NCI-H2107 treated with DMSO at 0.1 percent for 48 hours (cell line): ENCODE measurements around the gene CDH4.

Experiments
- DNase-seq: peaks from one replicate; lab custom pipeline; 2025; ENCODE audit not compliant: unreplicated experiment; lab: John Stamatoyannopoulos, UW

Gene CDH4

DNA sequence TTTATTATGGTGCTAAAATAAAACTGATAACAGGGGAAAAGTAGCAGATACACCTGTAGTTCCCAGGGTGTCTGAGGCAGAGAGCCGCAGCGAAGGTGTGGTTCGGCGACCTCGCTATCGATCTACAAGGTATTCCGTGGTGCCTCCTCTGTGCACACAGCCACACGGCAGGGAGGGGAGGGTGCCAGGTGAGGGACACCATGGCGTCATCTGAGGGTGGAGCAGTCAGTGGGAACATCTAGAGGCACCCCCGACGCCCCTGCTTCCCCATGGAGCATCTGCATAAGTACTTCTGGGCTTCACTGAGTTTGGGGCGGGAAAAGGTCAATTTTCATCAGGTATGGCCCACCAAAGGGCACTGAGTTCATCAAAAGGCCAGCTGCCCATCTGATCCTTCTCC is 570.3 kb downstream of the CDH4 start:
- DNase-seq = no peak

DNA sequence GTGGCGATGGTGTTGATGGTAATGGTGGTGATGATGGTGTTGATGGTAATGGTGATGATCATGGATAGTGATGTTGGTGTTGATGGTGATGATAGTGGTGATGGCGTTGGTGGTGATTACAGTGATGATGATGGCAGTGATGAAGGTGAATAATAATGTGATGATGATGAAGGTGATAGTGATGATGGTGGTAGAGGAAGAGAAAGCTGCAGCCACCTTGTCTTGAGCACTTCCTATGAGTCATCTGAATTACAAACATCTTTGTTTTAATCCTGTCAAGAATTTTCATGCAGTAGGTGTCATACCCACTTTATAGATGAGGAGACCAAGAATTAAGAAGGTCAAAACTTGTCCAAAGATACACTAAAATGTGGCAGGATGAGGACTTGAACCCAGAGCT is 571.2 kb downstream of the CDH4 start:
- DNase-seq = no peak

DNA sequence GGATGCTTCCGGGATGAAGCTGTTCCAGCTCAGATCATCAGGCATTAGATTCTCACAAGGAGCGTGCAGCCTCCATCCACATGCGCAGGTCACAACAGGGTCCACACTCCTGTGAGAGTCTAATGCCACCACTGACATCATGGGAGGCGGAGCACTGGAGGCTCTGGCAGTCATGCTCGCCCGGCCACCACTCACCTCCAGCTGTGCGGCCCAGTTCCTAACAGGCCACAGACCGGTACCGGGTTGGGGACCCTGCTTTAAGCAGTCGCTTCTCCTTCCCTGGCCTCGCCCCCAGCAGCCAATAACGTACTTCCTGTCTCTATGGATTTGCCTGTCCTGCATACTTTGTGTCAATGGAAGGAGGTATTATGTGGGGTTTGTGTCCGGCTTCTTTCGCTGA is 576.8 kb downstream of the CDH4 start:
- DNase-seq = no peak

DNA sequence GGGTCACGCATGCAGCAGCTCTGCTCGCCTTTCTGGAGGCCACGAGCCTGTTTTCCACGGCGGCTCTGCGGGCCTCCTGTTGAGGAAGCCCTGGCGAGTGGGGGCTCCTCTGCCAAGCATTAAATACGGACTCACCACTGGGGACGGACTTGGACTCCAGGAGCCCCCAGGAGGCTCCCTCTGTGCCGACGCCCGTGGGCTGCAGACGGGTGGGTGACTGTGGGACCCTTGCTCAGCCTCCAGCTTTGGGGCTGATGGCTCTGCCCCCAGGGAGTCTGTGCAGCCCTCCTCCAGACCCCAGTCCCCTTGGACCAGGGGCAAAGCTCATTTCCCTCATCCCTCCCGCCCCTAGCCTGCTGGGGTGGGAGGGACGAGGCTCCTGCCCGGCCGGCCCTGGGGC is 577.5 kb downstream of the CDH4 start:
- no peak for DNase-seq

DNA sequence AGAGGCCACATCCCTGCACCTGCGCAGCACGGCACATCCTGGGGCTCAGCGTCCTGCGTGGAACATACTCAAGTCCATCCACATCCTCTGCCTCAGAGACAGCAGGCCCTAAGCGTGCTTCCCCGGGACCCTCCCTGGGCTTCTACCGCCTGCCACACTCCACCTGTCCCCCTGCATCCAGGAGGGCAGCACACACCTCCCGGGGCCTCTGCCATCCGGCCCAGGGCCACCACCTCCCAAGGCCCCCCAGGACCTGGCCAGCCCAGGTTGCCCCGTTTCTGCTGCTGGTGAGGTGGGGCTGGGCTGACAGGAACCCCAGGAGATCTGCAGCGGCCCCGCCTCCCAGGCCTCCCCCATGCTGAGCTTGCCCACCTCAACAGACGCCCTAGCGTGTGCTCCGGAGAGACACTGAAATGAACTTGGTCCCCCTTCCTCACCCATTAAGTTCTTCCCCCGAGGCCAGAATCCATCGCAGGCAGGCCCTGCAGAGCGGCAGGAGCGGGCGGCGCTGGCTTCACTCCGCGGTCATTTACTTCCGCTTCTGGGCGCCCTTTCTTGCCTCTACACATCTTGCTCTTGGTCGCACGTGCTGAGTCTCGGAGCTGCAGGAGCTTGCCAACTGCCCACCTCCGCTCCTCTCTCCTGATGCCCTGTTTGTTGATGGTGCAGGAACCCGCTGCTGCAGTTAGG is 578.3 kb downstream of the CDH4 start:
- DNase-seq = no peak

DNA sequence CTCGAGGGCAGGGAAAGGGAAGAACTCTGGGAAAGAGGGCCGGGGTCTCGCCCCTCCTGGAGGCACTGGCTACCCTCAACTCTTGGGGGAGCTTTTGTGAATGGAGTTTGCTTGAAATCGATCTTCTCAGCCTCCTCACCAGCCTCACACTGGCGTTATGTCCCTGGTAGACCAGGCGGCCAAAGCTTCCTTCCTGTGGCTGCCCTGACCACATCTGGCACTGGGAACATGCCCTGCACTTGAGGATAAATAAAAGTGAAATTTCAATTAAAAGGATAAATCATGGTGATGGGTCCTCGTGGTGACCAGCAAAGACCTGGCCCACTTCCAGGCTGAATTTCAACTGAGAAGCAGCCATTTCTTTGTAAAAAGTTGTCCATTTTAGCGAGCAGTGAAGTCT is 578.9 kb downstream of the CDH4 start:
- DNase-seq = no peak

DNA sequence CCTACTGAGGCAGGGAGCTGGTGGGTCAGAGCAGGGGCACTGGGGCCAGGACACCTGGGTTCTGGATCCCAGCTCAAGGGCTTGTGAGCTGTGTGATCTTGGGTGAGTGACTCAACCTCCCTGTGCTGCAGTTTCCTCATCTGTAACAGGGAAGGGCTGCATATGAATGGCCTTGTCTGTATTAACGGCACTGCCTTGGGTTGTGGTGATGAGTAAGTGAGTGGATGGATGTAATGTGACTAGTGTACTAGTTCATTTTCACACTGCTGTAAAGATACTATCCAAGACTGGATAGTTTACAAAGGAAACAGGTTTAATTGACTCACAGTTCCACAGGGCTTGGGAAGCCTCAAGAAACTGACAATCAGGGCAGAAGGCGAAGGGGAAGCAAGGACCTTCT is 580.1 kb downstream of the CDH4 start:
- DNase-seq = no peak

DNA sequence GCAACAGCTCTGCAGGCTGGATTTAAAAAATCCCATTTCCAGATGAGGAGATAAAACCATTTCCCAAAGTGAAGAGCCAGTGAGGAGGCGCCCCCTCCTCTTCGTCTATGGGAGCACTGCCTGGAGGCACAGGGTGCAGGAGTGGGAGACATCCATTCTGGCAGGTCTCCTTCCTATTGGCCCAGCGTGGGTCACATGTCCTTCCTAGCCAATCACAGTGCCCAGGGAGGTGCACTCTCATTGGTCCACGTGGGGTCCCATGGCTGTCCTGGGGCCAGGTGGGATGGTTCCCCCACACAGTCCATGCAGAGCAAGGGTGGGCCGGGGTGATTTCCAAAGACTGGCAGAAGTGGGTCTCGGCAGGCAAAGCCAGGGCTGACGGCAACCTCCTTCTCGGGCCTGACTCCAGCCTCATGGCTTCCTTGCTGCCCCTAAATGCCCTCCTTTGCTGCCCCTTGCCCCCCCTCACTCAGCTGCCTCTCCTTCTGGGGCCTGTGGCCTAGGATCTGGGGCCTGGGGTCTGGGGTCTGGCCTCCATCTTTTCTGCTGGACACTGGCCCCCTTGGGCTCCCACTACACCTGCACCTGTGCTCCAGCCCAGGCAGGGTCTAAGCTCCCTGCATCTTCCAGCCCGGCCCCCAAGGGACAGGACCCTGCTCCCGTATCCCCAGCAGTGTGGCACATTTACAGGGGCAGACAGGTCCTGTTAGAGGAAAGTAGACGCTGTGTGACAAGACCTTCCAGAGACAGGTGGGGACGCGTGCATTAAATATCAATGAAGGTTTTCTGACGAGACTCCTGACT is 581.9 kb downstream of the CDH4 start:
- DNase-seq = no peak

DNA sequence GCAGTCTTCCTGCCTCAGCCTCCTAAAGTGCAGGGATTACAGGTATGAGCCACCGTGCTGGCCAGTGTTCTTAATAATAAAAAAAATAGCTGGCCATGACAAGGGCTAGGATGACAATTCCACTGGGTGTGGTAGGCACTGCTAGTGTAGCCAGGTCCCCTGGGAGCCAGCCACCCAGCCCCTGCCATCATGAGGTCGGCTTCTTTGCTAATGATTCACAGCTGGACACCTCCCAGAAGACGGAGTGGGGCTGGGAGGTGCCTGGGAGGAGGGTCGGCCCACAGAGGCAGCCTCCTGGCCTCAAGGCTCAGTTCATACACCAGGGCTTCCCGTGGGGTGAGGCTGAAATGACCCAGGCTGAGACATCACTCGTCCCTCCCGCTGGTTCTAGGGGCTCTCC is 583.2 kb downstream of the CDH4 start:
- DNase-seq = no peak

DNA sequence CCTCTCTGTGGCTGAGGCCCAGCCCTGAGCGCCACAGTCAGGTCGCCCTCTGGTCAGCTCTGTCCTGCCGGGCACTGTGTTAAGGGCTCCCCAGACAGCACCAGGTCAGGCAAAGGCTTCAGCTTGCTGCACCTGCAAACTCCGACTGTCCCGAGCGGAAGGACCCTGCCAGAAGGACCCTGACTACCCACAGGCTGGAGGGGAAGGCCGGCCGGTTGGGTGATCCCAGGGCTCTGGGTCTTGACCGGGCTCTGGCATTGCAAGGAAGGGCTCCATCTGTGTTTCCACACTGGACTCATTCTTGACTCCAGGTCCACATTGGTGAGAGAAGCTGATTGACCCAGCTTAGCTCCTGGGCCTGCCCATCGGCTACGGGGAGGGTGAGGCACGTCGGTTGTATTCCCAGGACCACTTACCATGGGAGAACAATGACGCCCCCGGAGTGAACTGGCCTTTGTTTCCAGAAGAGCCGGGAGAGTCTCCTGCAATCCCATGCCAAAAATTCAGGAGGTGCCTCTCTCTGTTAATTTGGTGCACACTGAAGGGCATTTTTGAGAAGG is 583.8 kb downstream of the CDH4 start:
- DNase-seq = no peak

DNA sequence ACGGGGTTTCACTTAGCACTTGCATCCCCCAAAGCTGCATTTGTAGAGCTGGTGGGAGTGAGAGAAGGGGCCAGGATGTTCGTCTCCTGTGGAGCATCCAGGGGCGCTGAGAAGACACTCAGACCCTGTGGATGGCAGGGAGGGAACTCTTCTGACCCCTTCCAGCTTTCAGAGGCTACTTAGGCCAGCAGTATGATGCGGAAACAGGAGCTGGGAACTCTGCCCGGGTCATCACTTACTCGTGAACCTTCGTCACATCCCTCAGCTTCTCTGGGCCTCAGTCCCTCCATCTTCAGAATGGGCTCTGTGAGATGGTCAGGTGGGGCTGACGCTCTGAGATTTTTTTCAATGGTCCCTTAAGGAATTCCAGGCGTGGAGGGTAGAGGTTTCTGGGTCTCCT is 585.1 kb downstream of the CDH4 start:
- DNase-seq = no peak

DNA sequence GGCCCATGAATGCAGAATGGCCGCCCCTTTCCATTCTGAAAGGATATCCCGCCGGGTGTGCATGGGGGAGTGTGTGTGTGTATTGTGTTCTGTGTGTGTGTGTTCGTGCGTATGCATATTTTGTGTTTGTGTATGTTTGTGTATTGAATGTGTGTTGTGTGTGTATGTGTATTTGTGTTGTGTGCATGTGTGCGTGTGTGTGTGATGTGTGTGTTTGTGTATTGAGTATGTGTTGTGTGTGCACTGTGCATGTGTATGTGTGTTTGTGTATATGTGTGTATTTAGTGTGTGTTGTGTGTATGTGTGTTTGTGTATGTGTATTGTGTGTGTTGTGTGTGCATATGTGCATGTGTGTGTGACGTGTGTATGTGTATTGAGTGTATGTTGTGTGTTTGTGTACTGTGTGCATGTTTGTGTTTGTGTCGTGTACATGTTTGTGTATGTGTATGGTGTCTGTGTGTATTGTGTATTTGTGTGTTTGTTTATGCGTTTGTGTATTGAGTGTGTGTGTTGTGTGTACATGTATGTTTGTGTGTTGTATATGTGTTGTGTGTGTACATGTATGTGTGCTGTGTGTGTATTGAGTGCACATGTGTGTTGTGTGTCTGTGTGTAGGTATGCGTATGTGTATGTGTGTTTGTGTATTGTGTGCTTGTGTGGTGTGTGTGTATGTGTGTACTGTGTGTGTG is 587.3 kb downstream of the CDH4 start:
- DNase-seq = no peak

DNA sequence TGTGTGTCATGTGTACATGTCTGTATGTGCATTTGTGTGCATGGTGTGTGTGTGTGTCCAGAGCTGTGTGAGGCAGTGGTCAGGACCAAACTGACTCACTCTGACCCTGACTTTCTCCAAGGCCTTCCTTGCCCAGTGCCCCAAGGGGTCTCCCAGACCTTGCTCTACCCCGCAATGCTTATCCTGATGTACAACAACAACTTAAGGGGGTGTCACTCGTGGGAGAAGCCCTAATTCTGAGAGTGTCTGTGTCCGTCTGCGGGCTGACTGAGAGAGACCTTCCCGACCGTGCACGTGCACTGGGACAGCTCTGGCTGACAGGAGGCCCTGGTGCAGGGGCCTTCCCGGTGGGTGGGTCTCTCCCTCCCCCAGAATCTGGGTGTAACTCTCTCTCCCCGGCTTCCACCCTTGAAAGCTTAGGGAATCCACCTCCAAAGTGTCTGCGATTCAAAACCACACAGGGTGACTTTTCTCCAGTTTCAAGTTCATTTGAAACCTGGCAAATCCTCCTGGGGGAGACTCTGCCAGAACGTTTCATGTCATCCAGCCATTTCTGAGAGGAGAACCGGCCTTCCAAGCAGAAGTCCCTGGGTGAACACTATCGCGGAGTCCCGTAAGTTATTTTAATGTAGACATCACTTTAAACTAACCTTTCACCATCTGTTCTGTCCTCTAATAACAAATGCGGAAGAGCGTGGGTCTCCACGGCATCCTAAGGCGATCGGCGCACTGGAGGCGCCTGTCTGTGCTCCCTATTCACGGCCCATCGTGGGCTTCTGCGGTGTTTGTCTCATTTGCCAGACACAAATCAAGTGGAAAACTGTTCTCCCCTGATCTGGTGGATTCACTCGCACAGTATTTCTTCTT is 588.1 kb downstream of the CDH4 start:
- no peak for DNase-seq

DNA sequence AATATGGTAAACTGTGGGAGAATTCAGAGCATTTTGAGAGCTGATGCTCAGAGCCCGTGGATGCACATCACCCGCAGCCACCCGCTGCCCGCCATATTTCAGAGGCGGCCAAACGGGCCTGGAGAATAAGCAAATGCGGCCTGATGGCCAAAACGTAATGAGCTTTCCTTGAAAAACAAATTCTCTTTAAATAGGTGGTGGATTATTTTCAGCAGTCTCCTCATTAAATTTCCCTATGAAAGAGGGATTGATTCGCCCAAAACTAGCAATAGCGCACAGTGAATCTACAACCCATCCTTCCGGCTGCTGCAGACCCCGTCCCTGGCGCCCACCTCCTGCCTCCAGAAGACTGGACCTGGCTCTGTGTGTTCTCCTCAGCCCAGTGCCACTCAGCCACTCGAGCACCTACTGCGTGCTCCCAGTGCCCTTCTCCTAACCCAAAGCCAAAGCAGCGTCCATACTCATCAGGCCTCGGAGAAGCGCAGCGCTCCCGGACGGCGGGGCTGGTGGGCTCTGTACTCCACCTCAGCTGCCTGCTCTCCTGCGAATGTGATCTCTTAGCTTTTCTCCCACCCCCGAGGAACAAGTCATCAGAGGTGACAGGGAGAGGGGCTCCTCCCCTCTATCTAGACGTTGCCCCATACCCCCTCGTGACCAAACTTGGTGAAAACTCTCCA is 588.9 kb downstream of the CDH4 start:
- DNase-seq = no peak

DNA sequence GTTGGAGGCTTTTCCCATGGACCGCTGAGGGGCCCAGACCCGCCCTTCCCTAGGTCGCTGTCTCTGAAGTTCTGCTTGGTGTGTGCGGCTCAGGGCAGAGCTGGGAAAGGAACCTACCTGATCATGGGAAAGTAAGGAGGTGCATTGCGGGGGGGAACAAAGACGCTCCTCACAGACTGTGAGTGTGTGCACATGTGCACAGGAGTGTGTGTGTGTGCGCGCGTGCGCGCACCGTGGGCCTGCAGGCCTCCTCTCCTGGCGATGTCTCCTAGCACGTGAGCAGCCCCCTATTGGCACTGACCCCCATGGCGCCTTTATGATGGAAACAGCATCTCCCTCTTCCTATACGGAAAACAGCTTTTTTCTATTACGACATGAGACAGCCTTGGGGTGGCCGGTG is 589.5 kb downstream of the CDH4 start:
- DNase-seq = no peak

DNA sequence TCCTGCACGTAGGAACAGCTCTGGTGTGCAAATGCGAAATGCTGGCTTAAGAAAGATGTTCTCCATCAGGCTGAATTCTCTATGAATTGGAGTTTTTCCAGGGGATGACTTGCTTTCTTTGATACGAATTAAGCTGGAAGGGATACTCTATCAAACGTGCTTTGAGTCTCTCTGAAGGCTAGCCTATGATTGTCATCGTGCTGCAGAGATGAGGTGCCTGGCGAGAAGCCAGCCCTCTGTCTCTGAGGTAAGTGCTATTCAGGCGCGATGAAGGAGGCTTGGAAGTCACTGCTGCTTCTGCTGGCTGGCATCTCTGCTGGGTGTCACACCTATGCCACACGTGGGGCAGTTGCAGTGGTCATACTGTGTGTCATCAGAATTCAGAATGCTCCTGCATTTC is 589.9 kb downstream of the CDH4 start:
- no peak for DNase-seq

DNA sequence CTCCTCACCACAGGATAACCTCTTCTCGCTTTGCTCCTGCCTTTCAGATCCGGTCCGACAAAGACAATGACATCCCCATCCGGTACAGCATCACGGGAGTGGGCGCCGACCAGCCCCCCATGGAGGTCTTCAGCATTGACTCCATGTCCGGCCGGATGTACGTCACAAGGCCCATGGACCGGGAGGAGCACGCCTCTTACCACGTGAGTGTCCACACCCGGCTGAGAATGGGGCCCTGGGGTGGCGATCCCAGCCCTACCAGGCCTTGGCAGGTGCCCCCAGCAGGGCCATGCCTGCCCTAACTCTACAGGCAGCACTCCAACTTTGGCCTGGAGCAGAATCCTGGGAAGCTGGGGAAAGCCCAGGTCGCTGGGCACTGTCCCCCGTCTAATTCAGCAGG is 592.6 kb downstream of the CDH4 start:
- no peak for DNase-seq

DNA sequence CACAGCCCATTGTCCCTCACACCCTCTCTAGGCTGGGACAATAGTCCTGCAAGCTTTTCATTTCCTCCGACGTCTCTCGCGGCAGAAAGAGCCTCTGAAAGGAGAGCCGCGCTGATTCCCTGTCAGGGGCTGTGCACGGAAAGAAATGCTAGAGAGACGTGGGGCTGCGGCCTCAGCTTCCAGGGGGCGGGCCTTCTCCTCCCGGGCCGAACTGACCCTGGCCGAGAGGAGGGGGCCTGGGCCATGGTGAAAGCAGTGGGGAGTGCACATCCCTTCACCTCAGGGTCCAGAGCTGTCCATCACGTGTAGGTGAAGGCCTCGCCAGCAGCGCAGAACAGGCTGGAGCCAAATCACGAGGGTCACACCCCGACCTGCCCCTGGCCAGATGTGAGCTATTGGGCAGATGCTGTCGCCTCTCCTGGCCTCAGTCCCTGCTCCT is 593.2 kb downstream of the CDH4 start:
- DNase-seq = no peak

DNA sequence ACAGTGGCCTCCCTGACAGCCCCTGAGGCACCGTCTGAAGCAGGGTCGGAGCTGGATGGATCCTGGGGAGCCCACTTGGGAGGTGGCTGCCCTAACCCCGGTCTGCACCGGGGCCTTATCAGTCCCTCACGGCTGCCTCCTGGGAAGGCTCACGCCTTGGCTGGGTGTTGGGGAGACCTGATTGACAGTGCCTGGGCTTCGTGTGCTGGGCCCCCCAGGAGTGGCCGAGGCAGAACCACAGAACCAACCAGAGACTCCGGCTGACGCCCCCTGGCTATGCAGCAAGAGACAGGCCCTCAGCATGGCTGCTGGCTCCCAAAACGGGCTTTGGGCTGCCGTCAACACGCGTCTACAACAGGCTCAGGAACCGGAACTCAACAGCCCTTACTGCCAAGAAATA is 594.0 kb downstream of the CDH4 start:
- DNase-seq = no peak

DNA sequence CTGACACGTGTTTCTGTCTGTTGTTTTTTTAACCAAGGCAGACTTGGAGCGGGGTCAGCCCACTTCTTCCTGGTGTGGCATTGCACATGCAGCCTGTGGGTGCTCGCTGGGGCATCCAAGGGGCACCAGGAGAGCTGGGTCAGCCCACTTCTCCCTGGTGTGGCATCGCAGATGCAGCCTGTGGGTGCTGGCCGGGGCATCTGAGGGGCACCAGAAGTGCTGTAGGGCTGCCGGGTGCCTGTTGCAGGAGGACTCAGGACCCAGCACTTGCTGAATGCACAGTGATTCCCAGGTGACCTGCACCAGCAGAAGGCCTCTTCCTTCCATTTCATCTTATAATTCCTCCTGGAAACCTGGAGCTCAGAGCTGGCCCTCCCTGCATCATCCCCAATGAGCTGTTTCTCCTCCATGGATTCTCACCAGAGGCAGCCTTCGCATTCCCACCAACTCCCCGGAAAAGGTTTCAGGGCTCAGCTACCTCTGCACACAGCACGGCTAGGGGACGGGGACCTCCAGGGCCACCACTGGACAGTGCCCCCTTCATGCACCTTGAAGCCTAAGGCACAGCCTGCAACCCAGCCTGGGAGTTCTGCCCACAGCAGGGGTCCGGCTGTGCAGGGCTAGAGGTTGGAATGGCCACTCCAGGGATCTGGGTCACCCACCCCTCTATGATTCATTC is 594.8 kb downstream of the CDH4 start:
- DNase-seq = no peak
